OCI-LY7 (cell line): ENCODE results near the gene SRRM4.

Experiments used
- EZH2phosphoT487 ChIP-seq: fragments of 200-600 bp; sonication (generic); IDR thresholded peaks from 2 replicates; pipeline ENCODE4 v1.6.1; 2018; ENCODE audit warnings: low read depth, borderline replicate concordance, mild to moderate bottlenecking, mixed run types, antibody characterized with exemption, low read length, moderate library complexity, mixed read lengths
- TF ChIP-seq, protein P1 (sequence below): fragments of 200-600 bp; sonication (generic); conservative IDR thresholded peaks from 2 replicates; pipeline ENCODE4 v1.5.1; 2014; ENCODE audit warnings: mild to moderate bottlenecking, antibody characterized with exemption, low read length, moderate library complexity, mixed read lengths

DNA sequence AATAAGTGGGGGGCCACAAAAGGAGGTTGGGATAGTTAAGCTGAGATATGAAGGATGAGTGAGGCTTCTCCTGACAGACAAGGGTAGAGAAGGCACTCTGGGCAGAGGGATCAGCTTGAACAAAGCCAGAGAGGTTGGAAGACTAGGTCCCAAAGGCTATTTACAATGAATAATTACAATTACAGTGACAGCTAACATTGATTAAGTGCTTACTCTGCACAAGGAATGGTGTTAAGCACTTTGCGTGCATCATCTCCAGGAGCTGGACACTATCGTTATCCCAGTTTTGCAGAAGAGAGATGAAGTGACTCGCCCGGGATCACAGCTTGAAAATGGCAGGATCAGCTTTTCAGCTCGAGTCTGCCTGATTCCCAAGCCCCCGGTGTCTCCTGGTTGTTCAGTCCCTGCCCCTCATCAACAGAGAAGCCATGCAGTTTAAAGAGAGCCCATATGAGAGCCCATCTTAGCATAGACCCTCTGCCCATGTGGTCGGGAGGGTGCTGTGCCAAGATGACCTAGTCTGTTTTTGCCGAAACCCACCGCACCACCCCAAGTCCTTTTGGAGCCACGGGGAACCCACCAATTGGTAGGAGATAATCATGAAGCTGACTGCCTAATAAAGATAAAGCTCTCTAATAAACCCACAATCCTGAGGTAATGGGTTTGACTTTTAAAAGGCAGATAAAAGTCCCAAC is 107.5 kb downstream of the SRRM4 start:
- TF ChIP-seq, protein P1, sequence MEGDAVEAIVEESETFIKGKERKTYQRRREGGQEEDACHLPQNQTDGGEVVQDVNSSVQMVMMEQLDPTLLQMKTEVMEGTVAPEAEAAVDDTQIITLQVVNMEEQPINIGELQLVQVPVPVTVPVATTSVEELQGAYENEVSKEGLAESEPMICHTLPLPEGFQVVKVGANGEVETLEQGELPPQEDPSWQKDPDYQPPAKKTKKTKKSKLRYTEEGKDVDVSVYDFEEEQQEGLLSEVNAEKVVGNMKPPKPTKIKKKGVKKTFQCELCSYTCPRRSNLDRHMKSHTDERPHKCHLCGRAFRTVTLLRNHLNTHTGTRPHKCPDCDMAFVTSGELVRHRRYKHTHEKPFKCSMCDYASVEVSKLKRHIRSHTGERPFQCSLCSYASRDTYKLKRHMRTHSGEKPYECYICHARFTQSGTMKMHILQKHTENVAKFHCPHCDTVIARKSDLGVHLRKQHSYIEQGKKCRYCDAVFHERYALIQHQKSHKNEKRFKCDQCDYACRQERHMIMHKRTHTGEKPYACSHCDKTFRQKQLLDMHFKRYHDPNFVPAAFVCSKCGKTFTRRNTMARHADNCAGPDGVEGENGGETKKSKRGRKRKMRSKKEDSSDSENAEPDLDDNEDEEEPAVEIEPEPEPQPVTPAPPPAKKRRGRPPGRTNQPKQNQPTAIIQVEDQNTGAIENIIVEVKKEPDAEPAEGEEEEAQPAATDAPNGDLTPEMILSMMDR, result no peak
- no peak for TF ChIP-seq EZH2phosphoT487
